SK-N-SH (cell line): ENCODE results near the gene PDZD8. TPM values are rescaled to one million over a fixed set of nuclear protein-coding genes. Genes with fewer than 3 reads are reported as not detected.

Experiments
- CTCF ChIA-PET: fragments of 300-600, 350-600 bp; formaldehyde crosslinking; extraction: SDS; loops from one replicate; lab custom pipeline; 2021; lab: Yijun Ruan, JAX
- POLR2A ChIA-PET: fragments of 350-600 bp; sonication (Branson Sonifier 250); formaldehyde crosslinking; extraction: SDS; loops from one replicate; lab custom pipeline; 2020; ENCODE audit warnings: antibody characterized with exemption, inconsistent platforms; lab: Yijun Ruan, JAX
- DNase-seq: peaks from one replicate; pipeline ENCODE4 v3.0.0; 2012
- H2AFZ ChIP-seq: fragments of 200-600 bp; sonication (generic); 2 replicates; pipeline ENCODE4 v1.8.1; 2016; ENCODE audit warnings: antibody characterized with exemption, mild to moderate bottlenecking, low read depth
- H3F3A ChIP-seq: fragments of 200-600 bp; sonication (generic); replicated peaks from 2 replicates; pipeline ENCODE3; 2016; ENCODE audit warnings: antibody characterized with exemption, mild to moderate bottlenecking; ENCODE audit not compliant: insufficient read depth
- H3K27ac ChIP-seq, 2 experiments: fragments of 200-500 bp in 1 of 2; fragments of 200-600 bp in 1 of 2; sonication (Bioruptor generic) in 1 of 2; sonication (generic), shearing (Covaris generic) in 1 of 2; 2 replicates each; pipeline versions ENCODE4 v1.5.1 to v1.6.1; 2014 to 2016; ENCODE audit warnings: low read depth in 2 of 2, inconsistent platforms in 1 of 2, low read length in 1 of 2, mild to moderate bottlenecking in 1 of 2, mixed read lengths in 1 of 2
- H3K27me3 ChIP-seq: fragments of 200-600 bp; sonication (generic), shearing (Covaris generic); 2 replicates; pipeline ENCODE4 v1.6.1; 2016; ENCODE audit warnings: mixed run types; ENCODE audit not compliant: insufficient read depth
- H3K36me3 ChIP-seq, 2 experiments: fragments of 200-500 bp in 1 of 2; fragments of 200-600 bp in 1 of 2; sonication (Bioruptor generic) in 1 of 2; sonication (generic) in 1 of 2; replicated peaks in 1 of 2; 2 replicates each; pipeline versions ENCODE3 to v1.5.1; 2014 to 2016; ENCODE audit warnings: low read length in 1 of 2, mild to moderate bottlenecking in 1 of 2; ENCODE audit not compliant: insufficient read depth in 2 of 2, control insufficient read depth in 1 of 2
- H3K4me1 ChIP-seq, 2 experiments: fragments of 200-500 bp in 1 of 2; fragments of 200-600 bp in 1 of 2; sonication (Bioruptor generic) in 1 of 2; sonication (generic), shearing (Covaris generic) in 1 of 2; 2 replicates each; pipeline versions ENCODE4 v1.5.1 to v1.6.1; 2014 to 2016; ENCODE audit warnings: low read depth in 1 of 2, low read length in 1 of 2, mixed run types in 1 of 2; ENCODE audit not compliant: insufficient read depth in 2 of 2, control insufficient read depth in 1 of 2
- H3K4me2 ChIP-seq: fragments of 200-600 bp; sonication (generic), shearing (Covaris generic); 2 replicates; pipeline ENCODE4 v1.6.1; 2017; ENCODE audit warnings: mixed run types
- H3K4me3 ChIP-seq, 2 experiments: fragments of 200-500 bp in 1 of 2; fragments of 200-600 bp in 1 of 2; sonication (Bioruptor generic) in 1 of 2; sonication (generic), shearing (Covaris generic) in 1 of 2; 2 replicates each; pipeline versions ENCODE4 v1.5.1 to v1.8.1; 2014 to 2016; ENCODE audit warnings: low read depth in 2 of 2, inconsistent platforms in 1 of 2, low read length in 1 of 2, mild to moderate bottlenecking in 1 of 2, mixed read lengths in 1 of 2, moderate library complexity in 1 of 2
- H3K79me2 ChIP-seq: fragments of 200-600 bp; sonication (generic); 2 replicates; pipeline ENCODE4 v1.8.1; 2017; ENCODE audit warnings: mild to moderate bottlenecking; ENCODE audit not compliant: insufficient read depth
- H3K9ac ChIP-seq: fragments of 200-600 bp; sonication (generic); 2 replicates; pipeline ENCODE4 v1.6.1; 2017; ENCODE audit warnings: mixed run types
- H3K9me2 ChIP-seq: fragments of 200-600 bp; sonication (generic); 2 replicates; pipeline ENCODE4 v1.6.1; 2017; ENCODE audit warnings: mixed run types
- H3K9me3 ChIP-seq: fragments of 200-600 bp; sonication (generic); 2 replicates; pipeline ENCODE4 v1.6.1; 2017; ENCODE audit warnings: mixed run types, mild to moderate bottlenecking, moderate library complexity
- H4K20me1 ChIP-seq: fragments of 200-600 bp; sonication (generic); 2 replicates; pipeline ENCODE4 v1.6.1; 2017; ENCODE audit warnings: mild to moderate bottlenecking, mixed run types; ENCODE audit not compliant: insufficient read depth
- CHD2 ChIP-seq: fragments of 150-350 bp; IDR thresholded peaks from 2 replicates; pipeline ENCODE4 v1.6.1; 2018; ENCODE audit warnings: low read length; ENCODE audit not compliant: partially characterized antibody
- ELF1 ChIP-seq: IDR thresholded peaks from 2 replicates; pipeline ENCODE4 v1.4.0; 2012
- EP300 ChIP-seq, 2 experiments: IDR thresholded peaks; 2 replicates each; pipeline versions ENCODE4 v1.4.0 to v1.6.1; 2012; ENCODE audit warnings: borderline replicate concordance in 1 of 2, low read depth in 1 of 2, low read length in 1 of 2
- FOXM1 ChIP-seq: IDR thresholded peaks from 2 replicates; pipeline ENCODE4 v1.4.0; 2012; ENCODE audit warnings: low read depth, mild to moderate bottlenecking
- MEF2A ChIP-seq: IDR thresholded peaks from 2 replicates; pipeline ENCODE4 v1.4.0; 2012; ENCODE audit warnings: low read depth, borderline replicate concordance
- MXI1 ChIP-seq: IDR thresholded peaks from 2 replicates; pipeline ENCODE4 v1.6.1; 2012; ENCODE audit warnings: mild to moderate bottlenecking, low read depth, low read length, improper control_type of control experiment
- NFIC ChIP-seq: IDR thresholded peaks from 2 replicates; pipeline ENCODE4 v1.4.0; 2012; ENCODE audit warnings: borderline replicate concordance
- POLR2AphosphoS5 ChIP-seq: IDR thresholded peaks from 2 replicates; pipeline ENCODE4 v1.6.1; 2012; ENCODE audit warnings: low read depth, low read length
- RAD21 ChIP-seq: IDR thresholded peaks from 2 replicates; pipeline ENCODE4 v1.6.1; 2012; ENCODE audit warnings: mild to moderate bottlenecking, low read length
- RFX5 ChIP-seq: IDR thresholded peaks from 2 replicates; pipeline ENCODE4 v1.6.1; 2012; ENCODE audit warnings: mild to moderate bottlenecking, improper control_type of control experiment, low read length
- SIN3A ChIP-seq: IDR thresholded peaks from 2 replicates; pipeline ENCODE4 v1.6.1; 2012; ENCODE audit warnings: low read depth, mild to moderate bottlenecking, low read length, moderate library complexity, borderline replicate concordance
- SMC3 ChIP-seq: IDR thresholded peaks from 2 replicates; pipeline ENCODE4 v1.6.1; 2012; ENCODE audit warnings: low read depth, low read length, improper control_type of control experiment
- TCF12 ChIP-seq: IDR thresholded peaks from 2 replicates; pipeline ENCODE4 v1.4.0; 2012
- TEAD4 ChIP-seq: IDR thresholded peaks from 2 replicates; pipeline ENCODE4 v1.4.0; 2012; ENCODE audit warnings: mild to moderate bottlenecking, borderline replicate concordance; ENCODE audit not compliant: insufficient read depth
- USF1 ChIP-seq: IDR thresholded peaks from 2 replicates; pipeline ENCODE4 v1.4.0; 2012; ENCODE audit warnings: low read depth, borderline replicate concordance
- YY1 ChIP-seq: IDR thresholded peaks from 2 replicates; pipeline ENCODE4 v1.4.0; 2012; ENCODE audit warnings: low read depth, mild to moderate bottlenecking
- WGBS: methylation state at CpG from one replicate; pipeline ENCODE4 v1.1.6; 2017; ENCODE audit warnings: low lambda C conversion rate; 5-methylcytosine and 5-hydroxymethylcytosine counted together
- polyA plus RNA-seq, 3 experiments: library from polyadenylated mRNA; depleted of rRNA; stranded (reverse); fragments of >200 nt; gene quantifications; 2 replicates each; pipeline ENCODE4 v1.2.3, GENCODE V29; 2012
- TF ChIP-seq, protein P1 (sequence below): IDR thresholded peaks from 2 replicates; pipeline ENCODE4 v1.4.0; 2012; ENCODE audit warnings: low read depth, borderline replicate concordance

The PDZD8 gene
- polyA plus RNA-seq, 1 of the 3 experiments (the other 2 are of a cell fraction), result 6.6 TPM

- ChIA-PET POLR2A (no interaction called here), CTCF (no interaction called here)
- H3K9me3 ChIP-seq, result no peaks in the 10 kb centered on the region
- H4K20me1 ChIP-seq, result no peaks in the 10 kb centered on the region
- H3K9me2 ChIP-seq, result no peaks in the 10 kb centered on the region
- no peaks in the 10 kb centered on the region for H3K79me2 ChIP-seq
- DNase-seq, result no peak
- H3K27ac ChIP-seq, result no peak overlapping the region
- H3F3A ChIP-seq, result no peaks in the 10 kb centered on the region
- no peak for TF ChIP-seq YY1
- no peak for TF ChIP-seq SMC3
- no peak for TF ChIP-seq POLR2AphosphoS5
- TF ChIP-seq RAD21, result no peak
- 72% methylated on average over 3 of the region's 3 CpGs for WGBS
- H3K4me1 ChIP-seq, result peaks cover 0 to 11% of the 10 kb centered on the region in 2 experiments; a peak in 1 of 4 replicates
- no peaks in the 10 kb centered on the region for H3K36me3 ChIP-seq
- no peaks in the 10 kb centered on the region for H3K27me3 ChIP-seq
- H3K4me2 ChIP-seq, result no peak overlapping the region
- H3K4me3 ChIP-seq, result no peak overlapping the region
- no peak overlapping the region for H3K9ac ChIP-seq
- H2AFZ ChIP-seq, result no peak overlapping the region
Observed at GRCh38 chr10:117271427-117271826, 103.8 kb downstream of the PDZD8 start.

DNA sequence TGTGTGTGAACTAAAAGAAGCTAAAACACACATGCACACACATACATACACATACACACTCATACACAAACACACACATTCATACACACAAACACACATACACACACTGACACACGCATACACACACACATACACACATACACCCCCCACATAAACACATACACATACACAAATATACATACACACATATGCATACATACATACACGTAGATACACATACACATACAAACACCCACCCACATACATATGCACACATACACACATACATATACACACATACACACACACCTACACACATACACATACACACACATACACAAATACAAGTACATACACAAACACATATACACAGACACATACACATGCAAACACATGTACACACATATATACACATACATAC lies 106.3 kb downstream of the PDZD8 start:
- ChIA-PET POLR2A (no interaction called here), CTCF (no interaction called here)
- Histone ChIP-seq H3F3A (no peaks in the 10 kb centered on the region), H3K4me1 (peaks cover 0 to 26% of the 10 kb centered on the region in 2 experiments; a peak in 1 of 4 replicates), H3K36me3 (no peaks in the 10 kb centered on the region), H3K9me2 (no peaks in the 10 kb centered on the region)
- 74% methylated on average over 2 of the region's 2 CpGs for WGBS
- DNase-seq, result no peak
- TF ChIP-seq MXI1, result no peak
- TF ChIP-seq USF1, result no peak
- TF ChIP-seq RFX5, result no peak
- no peak for TF ChIP-seq SIN3A
- no peak for TF ChIP-seq EP300 (IDR thresholded peaks at IDR 0.05; ENCODE audit: borderline replicate concordance in 1 of 2, low read depth in 1 of 2, low read length in 1 of 2)
- TF ChIP-seq, all 33 proteins: peak for 0
- Histone ChIP-seq H3K4me2 (no peak overlapping the region), H3K27me3 (no peaks in the 10 kb centered on the region), H3K79me2 (no peaks in the 10 kb centered on the region), H2AFZ (no peak overlapping the region), H3K27ac (no peak overlapping the region), H3K9me3 (no peaks in the 10 kb centered on the region), H3K9ac (no peak overlapping the region), H3K4me3 (no peak overlapping the region), H4K20me1 (no peaks in the 10 kb centered on the region)

- no peaks in the 10 kb centered on the region for H3K9me2 ChIP-seq
- no peak overlapping the region for H3K4me2 ChIP-seq
- H3K9ac ChIP-seq, result no peak overlapping the region
- peaks cover 0 to 31% of the 10 kb centered on the region in 2 experiments; a peak in 1 of 4 replicates for H3K4me1 ChIP-seq
- ChIA-PET CTCF (interaction anchor here (2.4 kb wide), 1 partner anchor 51 kb away, joined by 11 read pairs; no protein-coding TSS in a partner anchor), POLR2A (no interaction called here)
- 67% methylated on average over 4 of the region's 4 CpGs for WGBS
- no peaks in the 10 kb centered on the region for H4K20me1 ChIP-seq
- no peaks in the 10 kb centered on the region for H3F3A ChIP-seq
- no peaks in the 10 kb centered on the region for H3K27me3 ChIP-seq
- H2AFZ ChIP-seq, result no peak overlapping the region
- no peaks in the 10 kb centered on the region for H3K79me2 ChIP-seq
- H3K36me3 ChIP-seq, result no peaks in the 10 kb centered on the region
- no peak overlapping the region for H3K4me3 ChIP-seq
- H3K27ac ChIP-seq, result no peak overlapping the region
- TF ChIP-seq FOXM1 (no peak), NFIC (no peak), RFX5 (no peak), TCF12 (no peak), POLR2AphosphoS5 (no peak), CHD2 (no peak), USF1 (no peak), YY1 (no peak), MXI1 (no peak), MEF2A (no peak), TEAD4 (no peak), ELF1 (no peak)
- TF ChIP-seq, protein P1, sequence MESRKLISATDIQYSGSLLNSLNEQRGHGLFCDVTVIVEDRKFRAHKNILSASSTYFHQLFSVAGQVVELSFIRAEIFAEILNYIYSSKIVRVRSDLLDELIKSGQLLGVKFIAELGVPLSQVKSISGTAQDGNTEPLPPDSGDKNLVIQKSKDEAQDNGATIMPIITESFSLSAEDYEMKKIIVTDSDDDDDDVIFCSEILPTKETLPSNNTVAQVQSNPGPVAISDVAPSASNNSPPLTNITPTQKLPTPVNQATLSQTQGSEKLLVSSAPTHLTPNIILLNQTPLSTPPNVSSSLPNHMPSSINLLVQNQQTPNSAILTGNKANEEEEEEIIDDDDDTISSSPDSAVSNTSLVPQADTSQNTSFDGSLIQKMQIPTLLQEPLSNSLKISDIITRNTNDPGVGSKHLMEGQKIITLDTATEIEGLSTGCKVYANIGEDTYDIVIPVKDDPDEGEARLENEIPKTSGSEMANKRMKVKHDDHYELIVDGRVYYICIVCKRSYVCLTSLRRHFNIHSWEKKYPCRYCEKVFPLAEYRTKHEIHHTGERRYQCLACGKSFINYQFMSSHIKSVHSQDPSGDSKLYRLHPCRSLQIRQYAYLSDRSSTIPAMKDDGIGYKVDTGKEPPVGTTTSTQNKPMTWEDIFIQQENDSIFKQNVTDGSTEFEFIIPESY, result no peak
- DNase-seq, result no peak
- H3K9me3 ChIP-seq, result no peaks in the 10 kb centered on the region
Observed at GRCh38 chr10:117268258-117268657, 107.0 kb downstream of the PDZD8 start.
